Stimulated activated CD4-positive, alpha-beta T cell treated with anti-CD3 and anti-CD28 coated beads, Interleukin-2, amount 100 ng/mL, for 4 hours (primary cell): ENCODE measurements around the gene TINAG.

Source experiments
- DNase-seq: peaks from one replicate; pipeline ENCODE4 v3.0.0-alpha.2; 2020; ENCODE audit warnings: low read depth

TINAG gene

GRCh38 chr6:54308289-54308985, at the start of gene TINAG:
Gene TINAG (plus strand): TSS chr6:54308441. CDS start chr6:54308551, 110 bp downstream.
- no peak for DNase-seq

GRCh38 chr6:54260025-54260424, 48.2 kb upstream of the TINAG start:
- DNase-seq: no peak

GRCh38 chr6:54262499-54262898, 45.7 kb upstream of the TINAG start:
- no peak for DNase-seq

GRCh38 chr6:54262971-54263370, 45.3 kb upstream of the TINAG start:
- DNase-seq: no peak

- no peak for DNase-seq
Observed at GRCh38 chr6:54264581-54265272, 43.5 kb upstream of the TINAG start.

GRCh38 chr6:54266400-54266923, 41.8 kb upstream of the TINAG start:
- DNase-seq: no peak

- no peak for DNase-seq
Observed at GRCh38 chr6:54267798-54268197, 40.4 kb upstream of the TINAG start.

- DNase-seq: no peak
Observed at GRCh38 chr6:54273214-54273820, 34.9 kb upstream of the TINAG start.

GRCh38 chr6:54274383-54274782, 33.9 kb upstream of the TINAG start:
- DNase-seq: no peak

- no peak for DNase-seq
Observed at GRCh38 chr6:54282186-54282585, 26.1 kb upstream of the TINAG start.

GRCh38 chr6:54284161-54284860, 23.9 kb upstream of the TINAG start:
- no peak for DNase-seq

GRCh38 chr6:54285595-54285994, 22.6 kb upstream of the TINAG start:
- DNase-seq: no peak

GRCh38 chr6:54286141-54286540, 22.1 kb upstream of the TINAG start:
- no peak for DNase-seq

GRCh38 chr6:54288474-54288873, 19.8 kb upstream of the TINAG start:
- no peak for DNase-seq

- DNase-seq: no peak
Observed at GRCh38 chr6:54289426-54289825, 18.8 kb upstream of the TINAG start.

GRCh38 chr6:54291146-54291545, 17.1 kb upstream of the TINAG start:
- DNase-seq: no peak

- no peak for DNase-seq
Observed at GRCh38 chr6:54291738-54292137, 16.5 kb upstream of the TINAG start.

GRCh38 chr6:54294965-54295532, 13.2 kb upstream of the TINAG start:
- DNase-seq: no peak

GRCh38 chr6:54299542-54300269, 8.5 kb upstream of the TINAG start:
- no peak for DNase-seq

GRCh38 chr6:54301770-54302169, 6.5 kb upstream of the TINAG start:
- no peak for DNase-seq

- DNase-seq: no peak
Observed at GRCh38 chr6:54307439-54307910, 766 bp upstream of the TINAG start.
